Neural crest cell (in vitro differentiated cells): ENCODE measurements around the gene S100A16. TPM values are rescaled to one million over a fixed set of nuclear protein-coding genes. Genes with fewer than 3 reads are reported as not detected.

Source experiments
- DNase-seq: peaks from one replicate; pipeline ENCODE4 v3.0.0; 2021; ENCODE audit warnings: low read depth, mixed read lengths, low spot score
- H3K27ac Mint-ChIP-seq: one replicate; pipeline ENCODE4 v1.8.0; 2021; ENCODE audit warnings: mild to moderate bottlenecking, mixed read lengths; ENCODE audit not compliant: unreplicated experiment
- H3K27me3 Mint-ChIP-seq: 2 replicates; pipeline ENCODE4 v1.8.0; 2021; ENCODE audit warnings: low read depth, mild to moderate bottlenecking, mixed read lengths
- H3K36me3 Mint-ChIP-seq: 2 replicates; pipeline ENCODE4 v1.8.0; 2021; ENCODE audit warnings: low read depth, mild to moderate bottlenecking, mixed read lengths
- H3K4me1 Mint-ChIP-seq: 2 replicates; pipeline ENCODE4 v1.8.0; 2021; ENCODE audit warnings: mixed read lengths
- H3K4me3 Mint-ChIP-seq: one replicate; pipeline ENCODE4 v1.8.0; 2021; ENCODE audit warnings: mild to moderate bottlenecking, mixed read lengths
- H3K9me3 Mint-ChIP-seq: 2 replicates; pipeline ENCODE4 v1.8.0; 2021; ENCODE audit warnings: mixed read lengths
- CTCF ChIP-seq: fragments of 200-600 bp; sonication (generic); conservative IDR thresholded peaks from 2 replicates; pipeline ENCODE4 v1.5.0; 2021; ENCODE audit warnings: antibody characterized with exemption, mild to moderate bottlenecking
- total RNA-seq: library from RNA; stranded (reverse); gene quantifications from 2 replicates; pipeline ENCODE4 v1.2.1, GENCODE V29; 2021

The S100A16 gene
- total RNA-seq, 1 donor from 2014 or later = 7.1 TPM

GRCh38 chr1:153610334-153610733 lies 2.6 kb downstream of the S100A16 start:
- no peak for TF ChIP-seq CTCF
- no peaks in the 10 kb centered on the region for H3K9me3 Mint-ChIP-seq
- H3K4me1 Mint-ChIP-seq = peaks cover 50% of the 10 kb centered on the region
- H3K36me3 Mint-ChIP-seq = no peaks in the 10 kb centered on the region
- H3K27ac Mint-ChIP-seq = peak overlapping the region; percentile 88
- H3K4me3 Mint-ChIP-seq = no peak overlapping the region
- no peaks in the 10 kb centered on the region for H3K27me3 Mint-ChIP-seq
- no peak for DNase-seq

GRCh38 chr1:153609585-153609907 lies 3.4 kb downstream of the S100A16 start:
- no peaks in the 10 kb centered on the region for H3K27me3 Mint-ChIP-seq
- DNase-seq = no peak
- H3K9me3 Mint-ChIP-seq = no peaks in the 10 kb centered on the region
- H3K27ac Mint-ChIP-seq = peak overlapping the region; percentile 99
- H3K36me3 Mint-ChIP-seq = no peaks in the 10 kb centered on the region
- no peak for TF ChIP-seq CTCF
- H3K4me1 Mint-ChIP-seq = peaks cover 53% of the 10 kb centered on the region
- H3K4me3 Mint-ChIP-seq = peak overlapping the region; percentile 70

- H3K36me3 Mint-ChIP-seq = no peaks in the 10 kb centered on the region
- no peaks in the 10 kb centered on the region for H3K9me3 Mint-ChIP-seq
- H3K4me1 Mint-ChIP-seq = peaks cover 49% of the 10 kb centered on the region
- DNase-seq = peak; percentile 67
- TF ChIP-seq CTCF = no peak
- H3K27me3 Mint-ChIP-seq = no peaks in the 10 kb centered on the region
- peak overlapping the region; percentile 70 for H3K4me3 Mint-ChIP-seq
- H3K27ac Mint-ChIP-seq = peak overlapping the region; percentile 99
Observed at GRCh38 chr1:153608742-153609584, 4.0 kb downstream of the S100A16 start.

GRCh38 chr1:153608089-153608682 lies 4.8 kb downstream of the S100A16 start:
- peak overlapping the region; percentile 47 for H3K4me3 Mint-ChIP-seq
- H3K9me3 Mint-ChIP-seq = no peaks in the 10 kb centered on the region
- H3K36me3 Mint-ChIP-seq = no peaks in the 10 kb centered on the region
- DNase-seq = no peak
- H3K4me1 Mint-ChIP-seq = peaks cover 49% of the 10 kb centered on the region
- TF ChIP-seq CTCF = no peak
- no peaks in the 10 kb centered on the region for H3K27me3 Mint-ChIP-seq
- peak overlapping the region; percentile 99 for H3K27ac Mint-ChIP-seq

- DNase-seq = no peak
- no peaks in the 10 kb centered on the region for H3K9me3 Mint-ChIP-seq
- no peaks in the 10 kb centered on the region for H3K36me3 Mint-ChIP-seq
- peak overlapping the region; percentile 83 for H3K27ac Mint-ChIP-seq
- H3K4me1 Mint-ChIP-seq = peaks cover 49% of the 10 kb centered on the region
- no peaks in the 10 kb centered on the region for H3K27me3 Mint-ChIP-seq
- H3K4me3 Mint-ChIP-seq = no peak overlapping the region
- no peak for TF ChIP-seq CTCF
Observed at GRCh38 chr1:153607381-153607780, 5.6 kb downstream of the S100A16 start.
